Heart left ventricle (tissue), 16 donors: ENCODE data around the gene NEK9. TPM values are rescaled to one million over a fixed set of nuclear protein-coding genes. Genes with fewer than 3 reads are reported as not detected.

Experiments
- ATAC-seq, 4 donors: fragments of 200-7000 bp; cut with Tn5 transposase; one replicate each; pipeline ENCODE4 v1.9.1; 2020 to 2022; ENCODE audit warnings: moderate library complexity in 4 of 4, mild to moderate bottlenecking in 3 of 4, moderate number of reproducible peaks in 1 of 4
- DNase-seq, 5 donors: peaks; one replicate each; pipeline ENCODE4 v3.0.0-alpha.2; 2020
- H3K27ac ChIP-seq, 12 donors: fragments of 200-600 bp; sonication (generic) in 4 of 12; one replicate each; pipeline versions ENCODE4 v1.5.0 to v1.8.0; 2016 to 2022; ENCODE audit warnings: mild to moderate bottlenecking in 2 of 12
- H3K27me3 ChIP-seq, 9 donors: fragments of 200-600 bp; sonication (generic) in 2 of 9; one replicate each; pipeline versions ENCODE4 v1.5.1 to v1.8.0; 2016 to 2022; ENCODE audit warnings: mild to moderate bottlenecking in 3 of 9
- H3K36me3 ChIP-seq, 9 donors: fragments of 200-600 bp; sonication (generic) in 2 of 9; one replicate each; pipeline versions ENCODE4 v1.5.0 to v1.8.0; 2018 to 2022; ENCODE audit warnings: mild to moderate bottlenecking in 2 of 9
- H3K4me1 ChIP-seq, 12 donors: fragments of 200-600 bp; sonication (generic) in 4 of 12; one replicate each; pipeline versions ENCODE4 v1.5.0 to v1.8.0; 2016 to 2022; ENCODE audit warnings: mild to moderate bottlenecking in 3 of 12
- H3K4me3 ChIP-seq, 12 donors: fragments of 200-600 bp; sonication (generic) in 4 of 12; one replicate each; pipeline versions ENCODE4 v1.5.0 to v1.8.0; 2017 to 2022; ENCODE audit warnings: mild to moderate bottlenecking in 9 of 12, moderate library complexity in 4 of 12
- H3K9me3 ChIP-seq, 12 donors: fragments of 200-600 bp; sonication (generic) in 4 of 12; one replicate each; pipeline versions ENCODE4 v1.5.0 to v1.8.0; 2016 to 2022; ENCODE audit warnings: mild to moderate bottlenecking in 1 of 12
- CTCF ChIP-seq, 12 donors: fragments of 200-600 bp; sonication (generic) in 4 of 12; IDR thresholded peaks; one replicate each; pipeline versions ENCODE4 v1.5.0 to v1.8.0; 2018 to 2022; ENCODE audit warnings: antibody characterized with exemption in 12 of 12, mild to moderate bottlenecking in 5 of 12
- POLR2A ChIP-seq, 2 donors: fragments of 450-650 bp; IDR thresholded peaks; one replicate each; pipeline ENCODE4 v1.6.1; 2017; ENCODE audit warnings: antibody characterized with exemption in 2 of 2, mild to moderate bottlenecking in 2 of 2, moderate library complexity in 2 of 2
- WGBS, 4 donors: extraction: QIAGEN DNeasy Blood & Tissue Kit in 2 of 4; methylation state at CpG; one replicate each; pipeline versions ENCODE4 v1.1.5 to v1.1.7; 2013 to 2018; 5-methylcytosine and 5-hydroxymethylcytosine counted together
- intact Hi-C, 10 donors: fragments of 100-400 bp; cut with DNase I; formaldehyde crosslinking; loops; one replicate each; pipeline versions ENCODE4 v1.11.1 to v1.14.2; 2022
- polyA plus RNA-seq, 2 donors: library from polyadenylated mRNA; stranded (reverse); fragments of 200-250 nt; gene quantifications; one replicate each; pipeline ENCODE4 v1.2.3, GENCODE V29; 2013
- total RNA-seq, 9 donors: library from RNA; depleted of rRNA in 2 of 9; stranded (reverse); fragments of >200 nt in 2 of 9; fragmentation: NEBNext Ultra II Directional in 3 of 9; extraction: Animal tissue kit (Norgen Biotek cat#: 25700) in 3 of 9; gene quantifications; one replicate each; pipeline versions ENCODE4 v1.1.0 to v1.2.4, GENCODE V29; 2016 to 2023
- donor health status: ischemic (EF 13 %, LVEDD 7.1; RV severe dilation, severe dysfunction).
- donor health status: healthy with polysubstance abuse.
- donor health status: DM: no; HTN: yes; CAD: no.
- donor health status: DM: no; HTN: no; CAD: no.
- donor health status: ischemic (EF 25% LVEDD 6.9; RV normal size, moderate dysfunction).
- donor health status: ischemic (EF 25% LVEDD 5.7; RV mildly dilated, moderate dysfunction).
- donor health status: healthy.
- donor health status: DM: yes; HTN: yes; CAD: no.
- donor health status: ischemic (EF 35%, LVEDD 5.7; RV mildly dilated, moderate dysfunction).
- donor health status: nonischemic (EF 11% LVEDD 7.7; RV severe dilation, severe dysfunction).
- donor health status: DM: yes; HTN: yes; CAD: no.
- donor health status: PGD.
- donor health status: ischemic (EF 29% LVEDD 5.4; RV normal size, mild dysfunction).
- donor health status: nonischemic (EF 23%, LVEDD 6.1; RV moderate dilation, normal function).

NEK9 gene
- total and polyA plus RNA-seq, 11 donors, result 40.1 to 114 (median 94.3) TPM

GRCh38 chr14:75158843-75159614 lies 32.2 kb upstream of the NEK9 start:
- ATAC-seq, result no peak
- Histone ChIP-seq H3K4me1 (peaks cover 0 to 41% (median 22%) of the 10 kb centered on the region in 12 donors), H3K27ac (no peak overlapping the region), H3K36me3 (peaks cover 0 to 6% (median 0%) of the 10 kb centered on the region in 9 donors), H3K9me3 (no peaks in the 10 kb centered on the region), H3K27me3 (no peaks in the 10 kb centered on the region), H3K4me3 (no peak overlapping the region)
- intact Hi-C loops, result no loop called here
- TF ChIP-seq CTCF (IDR thresholded peaks at IDR 0.05) (no peak), POLR2A (IDR thresholded peaks at IDR 0.05) (no peak)
- 98 to 99% (median 98%) methylated on average over 6 of the region's 6 CpGs for WGBS, 4 donors
- DNase-seq, result no peak

- 83 to 91% (median 87%) methylated on average over 3 of the region's 3 CpGs for WGBS, 4 donors
- no peak for TF ChIP-seq POLR2A (IDR thresholded peaks at IDR 0.05)
- TF ChIP-seq CTCF (IDR thresholded peaks at IDR 0.05), result no peak
Measured at GRCh38 chr14:75156901-75157300, 30.1 kb upstream of the NEK9 start.

GRCh38 chr14:75156111-75156510 lies 29.3 kb upstream of the NEK9 start:
- Histone ChIP-seq H3K4me3 (no peak overlapping the region), H3K36me3 (peaks cover 0 to 12% (median 8%) of the 10 kb centered on the region in 9 donors), H3K9me3 (no peaks in the 10 kb centered on the region), H3K27me3 (no peaks in the 10 kb centered on the region), H3K27ac (no peak overlapping the region), H3K4me1 (peaks cover 0 to 49% (median 17%) of the 10 kb centered on the region in 12 donors)
- DNase-seq, result no peak
- WGBS, 4 donors, result 93 to 100% (median 97%) methylated on average over 1 of the region's 1 CpG
- intact Hi-C loops, result no loop called here
- no peak for ATAC-seq
- no peak for TF ChIP-seq POLR2A (IDR thresholded peaks at IDR 0.05)
- no peak for TF ChIP-seq CTCF (IDR thresholded peaks at IDR 0.05)

More at GRCh38 chr14:75156901-75157300, 30.1 kb upstream of the NEK9 start:
- Histone ChIP-seq H3K27me3 (no peaks in the 10 kb centered on the region), H3K36me3 (peaks cover 0 to 5% (median under 1%) of the 10 kb centered on the region in 9 donors), H3K27ac (no peak overlapping the region), H3K4me1 (peaks cover 0 to 49% (median 19%) of the 10 kb centered on the region in 12 donors), H3K4me3 (no peak overlapping the region), H3K9me3 (no peaks in the 10 kb centered on the region)
- DNase-seq (no peak), ATAC-seq (no peak)
- intact Hi-C loops, result no loop called here

GRCh38 chr14:75155169-75155568 lies 28.3 kb upstream of the NEK9 start:
- TF ChIP-seq POLR2A (IDR thresholded peaks at IDR 0.05) (no peak), CTCF (IDR thresholded peaks at IDR 0.05) (no peak)
- Histone ChIP-seq H3K27me3 (no peaks in the 10 kb centered on the region), H3K4me3 (no peak overlapping the region), H3K9me3 (no peaks in the 10 kb centered on the region), H3K4me1 (peaks cover 0 to 47% (median 9%) of the 10 kb centered on the region in 12 donors), H3K36me3 (peaks cover 0 to 22% (median 18%) of the 10 kb centered on the region in 9 donors), H3K27ac (no peak overlapping the region)
- ATAC-seq, result no peak
- intact Hi-C loops, result no loop called here
- 91 to 95% (median 93%) methylated on average over 3 of the region's 3 CpGs for WGBS, 4 donors
- no peak for DNase-seq
